GM12878 (cell line): ENCODE data around the gene C1QL2. TPM values are rescaled to one million over a fixed set of nuclear protein-coding genes. Genes with fewer than 3 reads are reported as not detected.

Experiments
- ATAC-seq: fragments of 200-7000 bp; cut with Tn5 transposase; 3 replicates; pipeline ENCODE4 v1.9.1; 2020; ENCODE audit warnings: mild to moderate bottlenecking, moderate library complexity
- BruUV-seq: library from RNA; stranded (reverse); fragments of 400-500 nt; replicated peaks from 2 replicates; lab custom pipeline; 2021; lab: Mats Ljungman, UMichigan
- CTCF ChIA-PET: fragments of 300-600 bp; sonication (Branson Sonifier 250); formaldehyde crosslinking; extraction: SDS; loops from one replicate; lab custom pipeline; 2021; ENCODE audit warnings: inconsistent platforms; lab: Yijun Ruan, JAX
- POLR2A ChIA-PET: fragments of 350-600 bp; formaldehyde crosslinking; extraction: SDS; loops from one replicate; lab custom pipeline; 2021; ENCODE audit warnings: inconsistent platforms; lab: Charles Lee
- RAD21 ChIA-PET: fragments of 300-600 bp; sonication (Branson Sonifier 250); formaldehyde crosslinking; loops from one replicate; lab custom pipeline; 2023; ENCODE audit warnings: antibody characterized with exemption; ENCODE audit not compliant: unreplicated experiment; lab: Charles Lee
- SMC1A ChIA-PET: fragments of 300-600 bp; sonication (Branson Sonifier 250); formaldehyde crosslinking; loops from one replicate; lab custom pipeline; 2023; ENCODE audit not compliant: unreplicated experiment, uncharacterized antibody; lab: Charles Lee
- DNase-seq: peaks from one replicate; pipeline ENCODE4 v3.0.0-alpha.2; 2011; ENCODE audit warnings: low read depth, low spot score
- FAIRE-seq: peaks from 3 replicates; lab custom pipeline; 2011; peaks lifted over from hg19 to GRCh38; lab: Jason Lieb, UNC
- H2AFZ ChIP-seq: 2 replicates; pipeline ENCODE4 v1.6.0; 2011; ENCODE audit warnings: low read depth, low read length, control low read depth; ENCODE audit not compliant: control insufficient read depth
- H3K27ac ChIP-seq: 2 replicates; pipeline ENCODE4 v1.5.1; 2011; ENCODE audit warnings: control low read depth; ENCODE audit not compliant: control insufficient read depth, insufficient read depth
- H3K27me3 ChIP-seq, 2 experiments: replicated peaks in 1 of 2; 2 replicates each; pipeline versions ENCODE4 v1.6.0 to v1.6.1; 2011; ENCODE audit warnings: low read length in 1 of 2; ENCODE audit not compliant: control insufficient read depth in 2 of 2, insufficient read depth in 2 of 2
- H3K36me3 ChIP-seq, 2 experiments: 2 replicates each; pipeline ENCODE4 v1.5.1; 2011; ENCODE audit warnings: low read length in 1 of 2; ENCODE audit not compliant: control insufficient read depth in 2 of 2, insufficient read depth in 2 of 2
- H3K4me1 ChIP-seq: 2 replicates; pipeline ENCODE4 v1.6.1; 2011; ENCODE audit warnings: mild to moderate bottlenecking, low read length, moderate library complexity, mixed read lengths; ENCODE audit not compliant: control insufficient read depth, insufficient read depth
- H3K4me2 ChIP-seq: 2 replicates; pipeline ENCODE4 v1.6.0; 2011; ENCODE audit warnings: control low read depth; ENCODE audit not compliant: control insufficient read depth, insufficient read depth
- H3K4me3 ChIP-seq: fragments of 200-600 bp; sonication (generic); 2 replicates; pipeline ENCODE4 v1.5.1; 2016
- H3K79me2 ChIP-seq: 2 replicates; pipeline ENCODE4 v1.6.0; 2011; ENCODE audit warnings: low read length; ENCODE audit not compliant: control insufficient read depth, insufficient read depth
- H3K9ac ChIP-seq: 2 replicates; pipeline ENCODE4 v1.8.0; 2011; ENCODE audit warnings: low read length, control low read depth, mixed read lengths; ENCODE audit not compliant: control insufficient read depth, insufficient read depth
- H3K9me3 ChIP-seq: replicated peaks from 3 replicates; pipeline ENCODE4 v1.5.1; 2011; ENCODE audit warnings: mild to moderate bottlenecking, low read length; ENCODE audit not compliant: control insufficient read depth, insufficient read depth
- H4K20me1 ChIP-seq: 2 replicates; pipeline ENCODE4 v1.6.0; 2011; ENCODE audit not compliant: control insufficient read depth, insufficient read depth
- IKZF1 ChIP-seq: fragments of 450-650 bp; conservative IDR thresholded peaks from 2 replicates; pipeline ENCODE4 v1.6.1; 2017; ENCODE audit warnings: antibody characterized with exemption, mild to moderate bottlenecking
- KAT2A ChIP-seq: conservative IDR thresholded peaks from 2 replicates; pipeline ENCODE4 v1.6.1; 2011; ENCODE audit warnings: low read depth, low read length; ENCODE audit not compliant: control insufficient read depth
- MYB ChIP-seq: fragments of 150-350 bp; IDR thresholded peaks from 2 replicates; pipeline ENCODE4 v1.6.1; 2014; ENCODE audit warnings: mild to moderate bottlenecking, low read depth, low read length, borderline replicate concordance
- NR2C2 ChIP-seq: IDR thresholded peaks from 2 replicates; pipeline ENCODE4 v1.6.1; 2011; ENCODE audit warnings: borderline replicate concordance, low read depth; ENCODE audit not compliant: control insufficient read depth, insufficient read length
- ZBTB11 ChIP-seq: fragments of 450-650 bp; formaldehyde crosslinking; IDR thresholded peaks from 2 replicates; pipeline ENCODE4 v1.5.0; 2022; ENCODE audit warnings: mild to moderate bottlenecking, missing genetic modification characterization
- ZSCAN29 ChIP-seq: fragments of 450-650 bp; IDR thresholded peaks from 2 replicates; pipeline ENCODE4 v1.6.1; 2017; ENCODE audit warnings: mild to moderate bottlenecking, moderate library complexity
- WGBS: methylation state at CpG from one replicate; pipeline ENCODE4 v1.1.6; 2016; ENCODE audit warnings: low lambda C conversion rate; ENCODE audit not compliant: insufficient replicate concordance, insufficient coverage; ENCODE audit errors: missing lambda C conversion rate; 5-methylcytosine and 5-hydroxymethylcytosine counted together
- in situ Hi-C: fragments of 300-500 bp; cut with MboI; formaldehyde crosslinking; loops from 9 replicates; pipeline ENCODE4 v1.14.3; 2018; ENCODE audit warnings: mixed read lengths
- intact Hi-C: fragments of 100-400 bp; cut with micrococcal nuclease; formaldehyde crosslinking; loops from one replicate; pipeline ENCODE4 v1.14.2; 2022; ENCODE audit not compliant: unreplicated experiment
- polyA plus RNA-seq, 11 experiments: library from polyadenylated mRNA; depleted of rRNA in 4 of 11; unstranded in 6 of 11; stranded (reverse) in 5 of 11; fragments of >200 nt; fragmentation: Nextera tagmentation in 4 of 11; fragmentation: Illumina TruSeq in 1 of 11; extraction: Ambion mirVana in 4 of 11; extraction: Trizol in 1 of 11; gene quantifications; 1 replicate in 1 of 11; 2 replicates in 10 of 11; pipeline versions ENCODE4 v1.2.1 to v1.2.3, GENCODE V29; 2011 to 2016; ENCODE audit warnings: inconsistent platforms in 2 of 11, missing spikeins in 2 of 11, low read depth in 1 of 11
- total RNA-seq, 4 experiments: library from RNA; depleted of rRNA in 3 of 4; stranded (reverse); fragments of >200 nt in 3 of 4; fragmentation: Illumina TruSeq in 1 of 4; extraction: Trizol in 1 of 4; gene quantifications; 2 replicates each; pipeline versions ENCODE4 v1.2.1 to v1.2.3, GENCODE V29; 2013 to 2021

Gene C1QL2
- total and polyA plus RNA-seq, 10 of the 15 experiments (the other 5 are each of a cell fraction or from before 2014, with no cell fraction given): not detected

DNA sequence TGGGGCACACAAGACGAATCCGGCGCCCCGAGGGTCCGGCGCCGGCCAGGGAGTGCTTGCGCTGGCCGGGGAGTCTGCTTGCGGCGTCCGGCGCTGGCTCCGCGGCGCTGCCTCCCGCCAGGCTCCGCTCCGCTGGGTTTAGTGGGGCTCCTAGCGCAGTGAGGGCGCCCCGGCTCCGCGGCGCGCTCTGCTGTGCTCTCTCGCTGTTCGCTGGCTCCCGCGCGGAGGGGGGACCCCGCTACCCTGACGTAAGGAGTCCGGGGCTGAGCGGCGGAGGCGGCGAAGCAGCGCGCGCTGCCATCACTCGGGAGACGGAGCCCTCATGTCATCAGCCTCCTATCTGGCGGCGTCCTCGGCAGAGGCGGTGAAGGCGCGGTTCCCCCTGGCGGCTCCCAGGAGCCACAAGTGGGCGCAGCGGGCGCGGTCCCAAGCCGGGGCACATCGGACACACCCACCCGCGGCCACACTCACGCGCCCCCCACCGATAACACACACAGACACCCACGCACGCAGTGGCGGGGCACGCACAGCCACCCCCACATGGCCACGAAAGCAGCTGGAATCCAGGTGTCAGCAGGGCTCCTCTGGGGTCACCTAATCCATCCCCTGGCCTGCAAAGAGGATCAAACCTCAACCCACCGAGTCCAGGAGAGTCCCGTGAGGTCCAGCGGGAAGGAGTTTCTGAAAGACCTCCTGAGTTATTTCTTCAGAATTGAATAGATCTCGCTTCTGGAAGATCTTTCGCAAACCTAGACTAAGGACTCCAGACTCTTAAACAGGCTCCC lies at the start of gene C1QL2 (continued):
- no peak for TF ChIP-seq ZBTB11 (CRISPR knock-in tag)

DNA sequence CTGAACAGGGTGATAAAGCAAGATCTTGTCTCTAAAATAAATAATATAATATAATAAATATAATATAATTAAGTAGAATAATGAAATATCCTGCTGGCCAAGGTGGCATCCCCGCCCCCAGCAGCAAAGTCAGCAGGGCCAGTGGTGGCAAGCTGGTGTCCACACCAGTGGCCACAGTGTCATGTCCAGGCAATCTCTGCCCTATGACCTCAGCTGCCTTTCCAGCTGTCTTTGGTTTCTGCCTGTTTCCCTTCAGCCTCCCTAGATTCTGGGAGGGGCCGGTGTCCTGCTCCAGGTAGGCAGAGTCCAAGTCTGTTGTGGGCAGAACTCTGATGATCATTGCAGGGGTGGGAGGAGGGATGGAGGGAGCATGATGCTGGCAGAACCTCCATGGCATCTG lies 48.9 kb upstream of the C1QL2 start:
- H3K9ac ChIP-seq: no peak overlapping the region
- peaks cover 3% of the 10 kb centered on the region; the same call in 1 of the 2 replicates for H3K4me1 ChIP-seq
- H3K27ac ChIP-seq: no peak overlapping the region
- H3K4me2 ChIP-seq: no peak overlapping the region
- H3K27me3 ChIP-seq: peaks cover 0 to 4% of the 10 kb centered on the region in 2 experiments; a peak in 2 of 4 replicates
- ChIA-PET POLR2A (interaction anchor here (2.0 kb wide), 1 partner anchor 25 kb away, joined by 5 read pairs; no protein-coding TSS in a partner anchor), CTCF (interaction anchor here (0.6 kb wide), 1 partner anchor 46 kb away, joined by 4 read pairs; no protein-coding TSS in a partner anchor), SMC1A (interaction anchor here (0.7 kb wide), 1 partner anchor 1358 kb away, joined by 4 read pairs; no protein-coding TSS in a partner anchor), RAD21 (no interaction called here)
- intact Hi-C loops (no loop called here), in situ Hi-C loops (no loop called here)
- H3K9me3 ChIP-seq: no peaks in the 10 kb centered on the region
- WGBS: 6% methylated on average over 2 of the region's 2 CpGs
- no peaks in the 10 kb centered on the region for H3K79me2 ChIP-seq
- DNase-seq (no peak), FAIRE-seq (no peak), ATAC-seq (no peak)
- no peak overlapping the region for H2AFZ ChIP-seq
- no peak overlapping the region for H3K4me3 ChIP-seq
- no TSS peak for BruUV-seq
- TF ChIP-seq NR2C2: no peak
- no peak for TF ChIP-seq IKZF1
- no peak for TF ChIP-seq MYB
- TF ChIP-seq KAT2A: no peak
- TF ChIP-seq ZSCAN29: no peak
- H4K20me1 ChIP-seq: no peaks in the 10 kb centered on the region
- H3K36me3 ChIP-seq: no peaks in the 10 kb centered on the region
